K562 (cell line): ENCODE measurements around the gene CNTRL. TPM values are rescaled to one million over a fixed set of nuclear protein-coding genes. Genes with fewer than 3 reads are reported as not detected.

ENCODE experiments used
- CBX8 ChIP-seq: fragments of 200-600 bp; sonication (generic); IDR thresholded peaks from 2 replicates; pipeline ENCODE4 v1.6.1; 2012; ENCODE audit warnings: borderline replicate concordance, mixed run types, low read depth, mild to moderate bottlenecking, moderate library complexity, mixed read lengths, low read length, control low read depth, inconsistent platforms; ENCODE audit not compliant: poor library complexity, severe bottlenecking; ENCODE audit errors: extremely low read depth
- CEBPZ ChIP-seq: fragments of 150-350 bp; IDR thresholded peaks from 2 replicates; pipeline ENCODE4 v1.6.1; 2014; ENCODE audit warnings: low read depth, mild to moderate bottlenecking, low read length, borderline replicate concordance
- EHMT2 ChIP-seq: fragments of 450-650 bp; IDR thresholded peaks from 2 replicates; pipeline ENCODE4 v1.6.1; 2018; ENCODE audit warnings: antibody characterized with exemption
- GATAD2B ChIP-seq: fragments of 450-650 bp; IDR thresholded peaks from 2 replicates; pipeline ENCODE4 v1.6.1; 2017; ENCODE audit warnings: mild to moderate bottlenecking, borderline replicate concordance
- GMEB1 ChIP-seq: fragments of 250-450 bp; sonication (Bioruptor Pico); IDR thresholded peaks from 2 replicates; pipeline ENCODE4 v1.4.0; 2020; ENCODE audit warnings: mild to moderate bottlenecking
- HOMEZ ChIP-seq: fragments of 250-450 bp; sonication (Bioruptor Pico); IDR thresholded peaks from 2 replicates; pipeline ENCODE4 v1.4.0; 2020; ENCODE audit warnings: mild to moderate bottlenecking, moderate library complexity
- ILK ChIP-seq: fragments of 450-650 bp; IDR thresholded peaks from 2 replicates; pipeline ENCODE4 v1.6.1; 2016; ENCODE audit warnings: missing genetic modification characterization, low read depth, mild to moderate bottlenecking, missing compliant biosample characterization, moderate library complexity, borderline replicate concordance
- KLF10 ChIP-seq: fragments of 250-450 bp; sonication (Bioruptor Pico); IDR thresholded peaks from 2 replicates; pipeline ENCODE4 v1.6.1; 2021; ENCODE audit warnings: matching md5 sums
- MYBL2 ChIP-seq, 2 experiments: fragments of 450-650 bp in 1 of 2; sonication (generic) in 1 of 2; formaldehyde crosslinking in 1 of 2; IDR thresholded peaks; 2 replicates each; pipeline versions ENCODE4 v1.6.1 to v1.8.1; 2017 to 2022; ENCODE audit warnings: borderline replicate concordance in 1 of 2, inconsistent platforms in 1 of 2, low read depth in 1 of 2, mild to moderate bottlenecking in 1 of 2, missing genetic modification reagents in 1 of 2, moderate library complexity in 1 of 2
- SMAD4 ChIP-seq: fragments of 250-450 bp; sonication (Bioruptor Pico); conservative IDR thresholded peaks from 2 replicates; pipeline ENCODE4 v1.8.0; 2021; ENCODE audit warnings: inconsistent platforms, mild to moderate bottlenecking, moderate library complexity
- SNRNP70 ChIP-seq: fragments of 200-400 bp; formaldehyde crosslinking; optimal IDR thresholded peaks from 2 replicates; pipeline ENCODE3; 2017; ENCODE audit warnings: low read depth, low read length
- TCFL5 ChIP-seq: fragments of 250-450 bp; sonication (Bioruptor Pico); conservative IDR thresholded peaks from 2 replicates; pipeline ENCODE4 v1.6.1; 2021; ENCODE audit warnings: mild to moderate bottlenecking, moderate library complexity, matching md5 sums
- XRCC5 ChIP-seq: fragments of 200-400 bp; formaldehyde crosslinking; IDR thresholded peaks from 2 replicates; pipeline ENCODE4 v1.6.1; 2017; ENCODE audit warnings: low read depth, mild to moderate bottlenecking, low read length
- YY1 ChIP-seq, 3 experiments: IDR thresholded peaks; 2 replicates each; pipeline ENCODE4 v1.6.1; 2011; ENCODE audit warnings: low read length in 2 of 3, mild to moderate bottlenecking in 2 of 3, moderate library complexity in 2 of 3, borderline replicate concordance in 1 of 3, control low read depth in 1 of 3, low read depth in 1 of 3; ENCODE audit not compliant: insufficient read depth in 3 of 3, insufficient replicate concordance in 2 of 3, control insufficient read depth in 1 of 3, insufficient read length in 1 of 3; ENCODE audit errors: extremely low read depth in 1 of 3
- ZNF23 ChIP-seq: fragments of 250-450 bp; sonication (Bioruptor Pico); IDR thresholded peaks from 2 replicates; pipeline ENCODE4 v1.4.0; 2020; ENCODE audit warnings: mild to moderate bottlenecking
- polyA plus RNA-seq, 8 experiments: library from polyadenylated mRNA; depleted of rRNA in 4 of 8; stranded (reverse) in 5 of 8; unstranded in 3 of 8; fragments of >200 nt; fragmentation: Nextera tagmentation in 2 of 8; fragmentation: Illumina TruSeq in 1 of 8; extraction: Ambion mirVana in 2 of 8; extraction: Trizol in 1 of 8; gene quantifications; 2 replicates each; pipeline versions ENCODE4 v1.2.1 to v1.2.3, GENCODE V29; 2011 to 2014; ENCODE audit warnings: inconsistent platforms in 1 of 8, missing spikeins in 1 of 8
- total RNA-seq, 7 experiments: library from RNA; depleted of rRNA in 6 of 7; stranded (reverse); fragments of >200 nt in 6 of 7; fragmentation: Illumina TruSeq in 2 of 7; extraction: Trizol in 2 of 7; gene quantifications; 2 replicates each; pipeline versions ENCODE4 v1.2.1 to v1.2.3, GENCODE V29; 2011 to 2021; ENCODE audit warnings: low replicate concordance in 1 of 7
- TF ChIP-seq, protein P1 (sequence below), 2 experiments: fragments of 200-800 bp in 1 of 2; sonication (Bioruptor generic) in 1 of 2; sonication (generic) in 1 of 2; formaldehyde crosslinking in 1 of 2; IDR thresholded peaks in 1 of 2; conservative IDR thresholded peaks in 1 of 2; 2 replicates each; pipeline versions ENCODE4 v1.5.0 to v1.6.1; 2016 to 2020; ENCODE audit warnings: missing compliant biosample characterization in 1 of 2, missing genetic modification characterization in 1 of 2, missing genetic modification reagents in 1 of 2

CNTRL gene
- total and polyA plus RNA-seq, 9 of the 15 experiments (the other 6 are each of a cell fraction or from before 2014, with no cell fraction given): 9.2 to 28.9 (median 20.5) TPM

DNA sequence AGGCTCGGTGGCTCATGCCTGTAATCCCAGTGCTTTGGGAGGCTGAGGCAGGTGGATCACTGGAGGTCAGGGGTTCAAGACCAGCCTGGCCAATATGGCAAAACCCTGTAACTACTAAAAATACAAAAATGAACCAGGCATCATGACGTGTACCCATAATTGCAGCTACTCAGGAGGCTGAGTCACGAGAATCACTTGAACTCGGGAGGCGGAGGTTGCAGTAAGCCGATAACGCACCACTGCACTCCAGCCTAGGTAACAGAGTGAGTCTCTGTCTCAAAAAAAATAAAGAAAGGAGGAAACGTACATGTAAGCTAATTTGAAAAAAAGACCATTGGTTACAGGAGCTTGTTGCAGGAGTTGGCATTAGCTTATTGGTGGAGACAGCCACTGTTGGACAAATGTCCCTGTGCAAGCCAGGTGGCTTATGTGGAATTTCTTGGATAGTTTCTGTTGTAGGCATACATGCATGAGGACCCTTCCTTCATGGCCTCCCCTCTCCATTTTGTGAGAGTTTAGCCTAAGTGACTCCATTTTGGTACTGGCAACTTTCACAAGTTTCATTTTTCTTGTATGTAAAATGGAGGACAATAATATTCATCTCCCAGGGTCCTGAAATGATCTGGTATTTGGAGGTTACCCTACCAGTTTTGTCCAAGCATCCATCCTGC lies 143.7 kb downstream of the CNTRL start (continued):
- TF ChIP-seq CEBPZ (no peak), SNRNP70 (no peak), ZNF23 (CRISPR knock-in tag) (peak; percentile 87), CBX8 (no peak), EHMT2 (no peak), HOMEZ (CRISPR knock-in tag) (0 out of 2 replicates have a peak, but pooled peaks have one; percentile 46), MYBL2 (IDR thresholded peaks at IDR 0.05; ENCODE audit: low read depth) (no peak), MYBL2 (CRISPR knock-in tag; IDR thresholded peaks at IDR 0.05; ENCODE audit: borderline replicate concordance) (no peak), TCFL5 (CRISPR knock-in tag) (peak; percentile 70; the same call in 1 of the 2 replicates), XRCC5 (no peak), SMAD4 (CRISPR knock-in tag) (peak; percentile 94), KLF10 (no peak), YY1 (IDR thresholded peaks at IDR 0.05; ENCODE audit: borderline replicate concordance in 1 of 3, control insufficient read depth in 1 of 3, extremely low read depth in 1 of 3, insufficient read depth in 3 of 3, insufficient read length in 1 of 3, insufficient replicate concordance in 2 of 3, low read depth in 1 of 3, low read length in 2 of 3) (peak in 1 of 3 experiments; percentile 59), ILK (peak; percentile 80; the same call in 1 of the 2 replicates), GMEB1 (CRISPR knock-in tag) (no peak), GATAD2B (no peak)
- TF ChIP-seq, protein P1, sequence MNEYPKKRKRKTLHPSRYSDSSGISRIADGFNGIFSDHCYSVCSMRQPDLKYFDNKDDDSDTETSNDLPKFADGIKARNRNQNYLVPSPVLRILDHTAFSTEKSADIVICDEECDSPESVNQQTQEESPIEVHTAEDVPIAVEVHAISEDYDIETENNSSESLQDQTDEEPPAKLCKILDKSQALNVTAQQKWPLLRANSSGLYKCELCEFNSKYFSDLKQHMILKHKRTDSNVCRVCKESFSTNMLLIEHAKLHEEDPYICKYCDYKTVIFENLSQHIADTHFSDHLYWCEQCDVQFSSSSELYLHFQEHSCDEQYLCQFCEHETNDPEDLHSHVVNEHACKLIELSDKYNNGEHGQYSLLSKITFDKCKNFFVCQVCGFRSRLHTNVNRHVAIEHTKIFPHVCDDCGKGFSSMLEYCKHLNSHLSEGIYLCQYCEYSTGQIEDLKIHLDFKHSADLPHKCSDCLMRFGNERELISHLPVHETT (CRISPR knock-in tag; conservative IDR thresholded peaks at IDR 0.05 in 1 of 2, IDR thresholded peaks at IDR 0.05 in 1 of 2): peak in 1 of 2 experiments; percentile 83; a peak in 2 of 4 replicates
